ENCODE measurements around the gene SCGB1C1.

DNA sequence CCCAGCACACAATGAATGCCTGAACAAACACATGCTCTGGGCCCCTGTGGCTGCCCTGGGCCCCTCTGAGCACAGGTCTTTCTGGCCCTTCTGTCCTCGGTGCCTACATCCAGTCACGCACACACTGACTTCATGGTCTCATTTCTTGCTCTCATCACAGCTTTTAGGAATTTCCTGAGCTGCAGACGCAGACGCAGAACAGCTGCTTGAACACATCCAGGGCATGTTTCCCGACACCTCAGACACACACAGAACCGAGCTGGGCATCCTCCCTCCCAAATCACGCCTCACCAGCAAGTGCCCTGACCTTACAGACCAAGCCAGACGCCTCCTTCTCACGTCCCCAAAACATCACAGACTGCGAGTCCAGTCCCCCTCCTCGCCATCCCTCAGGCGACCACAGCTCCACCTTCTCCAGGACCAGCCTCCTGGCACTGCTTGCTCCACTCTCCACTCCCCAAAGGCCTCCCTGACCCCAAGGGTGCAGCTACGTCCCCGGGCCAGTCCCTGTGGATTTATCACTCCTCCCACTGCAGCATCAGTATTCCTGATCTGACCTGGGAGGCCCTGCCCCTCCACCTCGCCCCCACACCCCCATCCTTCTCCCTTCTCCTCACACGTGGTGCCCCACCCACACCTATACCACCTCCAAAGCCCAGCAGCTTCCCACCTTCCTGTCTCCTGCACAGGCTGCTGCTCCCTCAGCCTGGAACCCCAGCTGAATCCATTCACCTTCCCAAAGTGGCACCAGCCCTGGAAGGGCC lies 30.3 kb downstream of the SCGB1C1 start:
- TF ChIP-seq, protein P1, sequence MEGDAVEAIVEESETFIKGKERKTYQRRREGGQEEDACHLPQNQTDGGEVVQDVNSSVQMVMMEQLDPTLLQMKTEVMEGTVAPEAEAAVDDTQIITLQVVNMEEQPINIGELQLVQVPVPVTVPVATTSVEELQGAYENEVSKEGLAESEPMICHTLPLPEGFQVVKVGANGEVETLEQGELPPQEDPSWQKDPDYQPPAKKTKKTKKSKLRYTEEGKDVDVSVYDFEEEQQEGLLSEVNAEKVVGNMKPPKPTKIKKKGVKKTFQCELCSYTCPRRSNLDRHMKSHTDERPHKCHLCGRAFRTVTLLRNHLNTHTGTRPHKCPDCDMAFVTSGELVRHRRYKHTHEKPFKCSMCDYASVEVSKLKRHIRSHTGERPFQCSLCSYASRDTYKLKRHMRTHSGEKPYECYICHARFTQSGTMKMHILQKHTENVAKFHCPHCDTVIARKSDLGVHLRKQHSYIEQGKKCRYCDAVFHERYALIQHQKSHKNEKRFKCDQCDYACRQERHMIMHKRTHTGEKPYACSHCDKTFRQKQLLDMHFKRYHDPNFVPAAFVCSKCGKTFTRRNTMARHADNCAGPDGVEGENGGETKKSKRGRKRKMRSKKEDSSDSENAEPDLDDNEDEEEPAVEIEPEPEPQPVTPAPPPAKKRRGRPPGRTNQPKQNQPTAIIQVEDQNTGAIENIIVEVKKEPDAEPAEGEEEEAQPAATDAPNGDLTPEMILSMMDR (IDR thresholded peaks at IDR 0.05; ENCODE audit: low read depth, low read length, missing input control) = no peak
- TF ChIP-seq, protein P2, sequence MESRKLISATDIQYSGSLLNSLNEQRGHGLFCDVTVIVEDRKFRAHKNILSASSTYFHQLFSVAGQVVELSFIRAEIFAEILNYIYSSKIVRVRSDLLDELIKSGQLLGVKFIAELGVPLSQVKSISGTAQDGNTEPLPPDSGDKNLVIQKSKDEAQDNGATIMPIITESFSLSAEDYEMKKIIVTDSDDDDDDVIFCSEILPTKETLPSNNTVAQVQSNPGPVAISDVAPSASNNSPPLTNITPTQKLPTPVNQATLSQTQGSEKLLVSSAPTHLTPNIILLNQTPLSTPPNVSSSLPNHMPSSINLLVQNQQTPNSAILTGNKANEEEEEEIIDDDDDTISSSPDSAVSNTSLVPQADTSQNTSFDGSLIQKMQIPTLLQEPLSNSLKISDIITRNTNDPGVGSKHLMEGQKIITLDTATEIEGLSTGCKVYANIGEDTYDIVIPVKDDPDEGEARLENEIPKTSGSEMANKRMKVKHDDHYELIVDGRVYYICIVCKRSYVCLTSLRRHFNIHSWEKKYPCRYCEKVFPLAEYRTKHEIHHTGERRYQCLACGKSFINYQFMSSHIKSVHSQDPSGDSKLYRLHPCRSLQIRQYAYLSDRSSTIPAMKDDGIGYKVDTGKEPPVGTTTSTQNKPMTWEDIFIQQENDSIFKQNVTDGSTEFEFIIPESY (IDR thresholded peaks at IDR 0.05) = no peak
- TF ChIP-seq REST (IDR thresholded peaks at IDR 0.05) (no peak), TAF1 (conservative IDR thresholded peaks at IDR 0.05) (no peak)
